Measurements from ENCODE around the gene FER1L5. TPM values are rescaled to one million over a fixed set of nuclear protein-coding genes. Genes with fewer than 3 reads are reported as not detected.
A peak's percentile ranks its signal among the peaks of the same experiment; 100 is the strongest.

The FER1L5 gene
- total RNA-seq, 1 experiment from 2014 or later, result 1.2 TPM

DNA sequence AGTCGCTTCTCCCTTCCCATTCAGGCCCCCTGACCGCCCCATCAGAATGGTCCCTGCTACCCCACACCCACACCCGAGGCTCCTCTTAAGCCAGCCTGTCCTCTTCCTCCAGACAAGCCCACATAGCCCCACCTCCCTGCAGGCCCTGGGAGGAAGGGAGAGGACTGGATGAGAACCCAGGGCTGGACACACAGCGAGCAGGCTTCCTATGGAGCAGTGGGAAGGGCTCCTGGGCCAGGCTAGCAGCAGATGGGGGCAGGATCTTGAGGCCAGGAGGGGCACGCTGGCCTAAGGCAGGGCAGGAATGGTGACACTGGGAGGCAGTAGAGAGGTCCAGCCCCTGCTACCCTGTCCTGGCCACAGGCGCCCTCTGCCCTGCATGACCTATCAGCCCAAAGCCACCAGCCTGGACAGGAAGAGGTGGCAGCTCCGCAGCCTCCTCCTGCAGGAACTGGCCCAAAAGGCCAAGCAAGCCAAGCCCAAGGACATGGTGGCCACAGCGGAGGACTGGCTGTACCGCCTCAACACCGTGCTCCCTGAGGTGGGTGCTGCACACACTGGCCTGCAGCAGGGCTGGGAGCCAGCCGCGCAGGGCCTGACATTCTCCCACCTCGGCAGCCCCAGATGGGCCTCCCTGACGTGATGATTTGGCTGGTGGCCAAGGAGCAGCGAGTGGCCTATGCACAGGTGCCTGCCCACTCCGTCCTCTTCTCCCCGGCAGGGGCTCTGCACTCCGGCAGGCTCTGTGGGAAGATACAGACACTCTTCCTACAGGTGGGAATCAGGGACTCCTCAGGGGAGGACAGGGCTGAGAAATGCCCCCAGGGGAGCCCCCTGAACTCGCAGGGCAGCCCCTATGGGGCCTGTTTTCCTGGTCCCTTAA is 43.3 kb downstream of the FER1L5 start:
- Histone ChIP-seq H2AFZ (ENCODE audit: low read length) (no peak overlapping the region), H3K4ac (ENCODE audit: low read depth, low read length) (no peak overlapping the region), H3K4me1 (ENCODE audit: insufficient read depth, low read length) (no peaks in the 10 kb centered on the region), H3K18ac (ENCODE audit: insufficient read length, low read depth, low read length) (no peak overlapping the region), H4K91ac (ENCODE audit: insufficient read length, low read depth, low read length) (no peak overlapping the region), H2BK15ac (ENCODE audit: low read depth, low read length) (no peak overlapping the region), H3K79me2 (ENCODE audit: insufficient read depth, low read length) (no peaks in the 10 kb centered on the region), H4K5ac (ENCODE audit: insufficient read length, low read depth, low read length) (no peak overlapping the region), H3K4me2 (ENCODE audit: insufficient read depth, insufficient read length, low read length) (no peak overlapping the region), H4K20me1 (ENCODE audit: control insufficient read depth, insufficient read depth, insufficient read length) (no peaks in the 10 kb centered on the region), H2BK120ac (ENCODE audit: low read depth, low read length, poor library complexity, severe bottlenecking) (no peak overlapping the region), H3K23ac (ENCODE audit: insufficient read length, low read depth, low read length) (no peak overlapping the region), H4K8ac (replicated peaks; ENCODE audit: insufficient read length, low read depth, low read length) (no peak overlapping the region), H3K9ac (ENCODE audit: extremely low read depth, insufficient read length, low read length) (no peak overlapping the region), H3K23me2 (ENCODE audit: insufficient read length, low read depth, low read length, poor library complexity, severe bottlenecking) (no peaks in the 10 kb centered on the region), H2BK5ac (ENCODE audit: insufficient read length, low read length) (no peak overlapping the region), H2AK5ac (ENCODE audit: insufficient read length, low read length) (no peak overlapping the region), H3T11ph (ENCODE audit: low read length) (no peak overlapping the region), H2BK20ac (ENCODE audit: low read depth, low read length, poor library complexity, severe bottlenecking) (no peak overlapping the region), H3K14ac (ENCODE audit: insufficient read depth, low read length) (no peak overlapping the region), H3K79me1 (ENCODE audit: insufficient read depth, low read depth, low read length, poor library complexity, severe bottlenecking) (no peaks in the 10 kb centered on the region), H3K9me3 (ENCODE audit: control insufficient read depth, low read depth, low read length) (no peaks in the 10 kb centered on the region), H3K27ac (ENCODE audit: insufficient read length, low read depth, low read length) (no peak overlapping the region), H3K56ac (ENCODE audit: insufficient read length, low read depth, low read length) (no peak overlapping the region), H3K27me3 (ENCODE audit: insufficient read depth, low read length) (no peaks in the 10 kb centered on the region), H2BK12ac (ENCODE audit: insufficient read length, low read depth, low read length) (no peak overlapping the region)
- H3K9me3 Mint-ChIP-seq, result no peaks in the 10 kb centered on the region
- H3K27me3 Mint-ChIP-seq (ENCODE audit: low read depth), result no peaks in the 10 kb centered on the region; the same call in 1 of the 2 replicates
- peak; percentile 50 for TF ChIP-seq CTCF (conservative IDR thresholded peaks at IDR 0.05)
- H3K27ac Mint-ChIP-seq, result 0 out of 7 replicates have a peak overlapping the region, but pooled peaks of 1 of the 3 experiments have one; percentile 37
- no peak overlapping the region for H3K4me3 Mint-ChIP-seq
- H3K36me3 Mint-ChIP-seq (ENCODE audit: insufficient read depth in 1 of 3, low read depth in 3 of 3), result no peaks in the 10 kb centered on the region
- peaks cover 6 to 12% of the 10 kb centered on the region in 2 experiments; a peak in 3 of 4 replicates for H3K4me1 Mint-ChIP-seq
- peak; percentile 82 for DNase-seq
- WGBS (ENCODE audit: extremely low coverage, insufficient read length, low lambda C conversion rate), result no CpG with 5 or more reads among the region's 19 CpGs
